MM.1S (cell line): Measurements from ENCODE around the gene ZBTB37.
A peak's percentile ranks its signal among the peaks of the same experiment; 100 is the strongest.

Source experiments
- DNase-seq: peaks from one replicate; pipeline ENCODE4 v3.0.0-alpha.2; 2015
- H2AFZ ChIP-seq: fragments of 300-600 bp; sonication (generic); 2 replicates; pipeline ENCODE4 v1.6.0; 2016; ENCODE audit warnings: antibody characterized with exemption, low read length
- H3F3A ChIP-seq: fragments of 300-600 bp; sonication (generic); 2 replicates; pipeline ENCODE4 v1.6.1; 2016; ENCODE audit warnings: mild to moderate bottlenecking, antibody characterized with exemption, low read length, moderate library complexity, mixed read lengths; ENCODE audit not compliant: insufficient read depth
- H3K27ac ChIP-seq: fragments of 300-600 bp; sonication (generic); 2 replicates; pipeline ENCODE4 v1.5.1; 2016; ENCODE audit warnings: mild to moderate bottlenecking, low read length
- H3K27me3 ChIP-seq: fragments of 300-600 bp; sonication (generic); replicated peaks from 2 replicates; pipeline ENCODE4 v1.6.0; 2016; ENCODE audit warnings: low read length; ENCODE audit not compliant: insufficient read depth
- H3K36me3 ChIP-seq: fragments of 300-600 bp; sonication (generic); replicated peaks from 2 replicates; pipeline ENCODE4 v1.6.1; 2016; ENCODE audit warnings: mild to moderate bottlenecking, low read length, mixed read lengths; ENCODE audit not compliant: insufficient read depth
- H3K4me1 ChIP-seq: fragments of 300-600 bp; sonication (generic); 2 replicates; pipeline ENCODE4 v1.6.1; 2016; ENCODE audit warnings: low read length, mixed read lengths
- H3K4me2 ChIP-seq: fragments of 300-600 bp; sonication (generic); 2 replicates; pipeline ENCODE4 v1.6.0; 2016; ENCODE audit warnings: low read depth, low read length
- H3K4me3 ChIP-seq: fragments of 300-600 bp; sonication (generic); 2 replicates; pipeline ENCODE4 v1.5.1; 2016; ENCODE audit warnings: low read length, mixed read lengths
- H3K79me2 ChIP-seq: fragments of 300-600 bp; sonication (generic); 2 replicates; pipeline ENCODE4 v1.6.1; 2016; ENCODE audit warnings: mixed run types, low read length, mixed read lengths
- H3K9ac ChIP-seq: fragments of 300-600 bp; sonication (generic); 2 replicates; pipeline ENCODE4 v1.6.1; 2016; ENCODE audit warnings: low read length, mixed read lengths
- H3K9me2 ChIP-seq: fragments of 300-600 bp; sonication (generic); replicated peaks from 2 replicates; pipeline ENCODE4 v1.6.1; 2016; ENCODE audit warnings: mild to moderate bottlenecking, low read length, mixed read lengths; ENCODE audit not compliant: insufficient read depth
- H3K9me3 ChIP-seq: fragments of 300-600 bp; sonication (generic); replicated peaks from 2 replicates; pipeline ENCODE4 v1.6.1; 2016; ENCODE audit warnings: mild to moderate bottlenecking, low read length, mixed read lengths; ENCODE audit not compliant: insufficient read depth
- H4K20me1 ChIP-seq: fragments of 300-600 bp; sonication (generic); 2 replicates; pipeline ENCODE4 v1.6.1; 2016; ENCODE audit warnings: mild to moderate bottlenecking, low read length, moderate library complexity, mixed read lengths; ENCODE audit not compliant: insufficient read depth
- CTCF ChIP-seq: fragments of 300-600 bp; sonication (generic); IDR thresholded peaks from 2 replicates; pipeline ENCODE4 v1.5.1; 2016; ENCODE audit warnings: antibody characterized with exemption, low read length, mixed read lengths
- EZH2 ChIP-seq: fragments of 300-600 bp; sonication (generic); optimal IDR thresholded peaks from 2 replicates; pipeline ENCODE3; 2017; ENCODE audit warnings: low read depth, mild to moderate bottlenecking, antibody characterized with exemption, low read length, mixed read lengths
- EZH2phosphoT487 ChIP-seq: fragments of 300-600 bp; sonication (generic); IDR thresholded peaks from 2 replicates; pipeline ENCODE4 v1.6.1; 2018; ENCODE audit warnings: antibody characterized with exemption, low read length

The ZBTB37 gene

GRCh38 chr1:173823781-173824314, 44.3 kb upstream of the ZBTB37 start:
- Histone ChIP-seq H3K4me2 (peak overlapping the region; percentile 92), H3K36me3 (0 out of 2 replicates have a peak, but pooled peaks cover 4% of the 10 kb centered on the region), H4K20me1 (no peaks in the 10 kb centered on the region), H3K4me3 (peak overlapping the region; percentile 75), H3K4me1 (peaks cover 5% of the 10 kb centered on the region; the same call in 1 of the 2 replicates), H3K9ac (peak overlapping the region; percentile 77), H3K9me2 (no peaks in the 10 kb centered on the region), H3K79me2 (peaks cover 52% of the 10 kb centered on the region), H2AFZ (peak overlapping the region; percentile 79), H3K27ac (peak overlapping the region; percentile 79), H3K27me3 (no peaks in the 10 kb centered on the region), H3K9me3 (no peaks in the 10 kb centered on the region), H3F3A (peaks cover 20% of the 10 kb centered on the region)
- TF ChIP-seq EZH2 (no peak), CTCF (no peak), EZH2phosphoT487 (no peak)
- DNase-seq, result no peak

- Histone ChIP-seq H3K4me1 (peaks cover 5% of the 10 kb centered on the region; the same call in 1 of the 2 replicates), H4K20me1 (no peaks in the 10 kb centered on the region), H2AFZ (peak within 1 kb of the TSS; percentile 79), H3K27me3 (no peaks in the 10 kb centered on the region), H3K79me2 (peaks cover 47% of the 10 kb centered on the region), H3F3A (peaks cover 20% of the 10 kb centered on the region), H3K9ac (peak within 1 kb of the TSS; percentile 77), H3K4me2 (peak within 1 kb of the TSS; percentile 92), H3K4me3 (peak within 1 kb of the TSS; percentile 75), H3K27ac (peak within 1 kb of the TSS; percentile 79), H3K36me3 (no peaks in the 10 kb centered on the region), H3K9me2 (no peaks in the 10 kb centered on the region), H3K9me3 (no peaks in the 10 kb centered on the region)
- TF ChIP-seq EZH2phosphoT487 (no peak), EZH2 (no peak), CTCF (no peak)
- peak; percentile 97 for DNase-seq
These were observed 43.7 kb upstream of the ZBTB37 start, which contains the start of the genes CENPL and DARS2 for GRCh38 chr1:173824315-173825081. Gene CENPL (minus strand): TSS chr1:173824883. CDS start chr1:173811299, 13,584 bp downstream. Gene DARS2 (plus strand): TSS chr1:173824673. CDS start chr1:173825230, 557 bp downstream.

GRCh38 chr1:173827611-173828010, 40.6 kb upstream of the ZBTB37 start:
- peaks cover 5% of the 10 kb centered on the region; the same call in 1 of the 2 replicates for H3K4me1 ChIP-seq
- no peak overlapping the region for H3K4me2 ChIP-seq
- no peaks in the 10 kb centered on the region for H3K9me2 ChIP-seq
- no peak overlapping the region for H3K27ac ChIP-seq
- H3K79me2 ChIP-seq, result peaks cover 16% of the 10 kb centered on the region
- no peak for DNase-seq
- H3K9ac ChIP-seq, result no peak overlapping the region
- H3K4me3 ChIP-seq, result no peak overlapping the region
- no peaks in the 10 kb centered on the region for H3K27me3 ChIP-seq
- H4K20me1 ChIP-seq, result no peaks in the 10 kb centered on the region
- no peaks in the 10 kb centered on the region; the same call in 1 of the 2 replicates for H3K36me3 ChIP-seq
- H3K9me3 ChIP-seq, result no peaks in the 10 kb centered on the region
- TF ChIP-seq EZH2 (no peak), EZH2phosphoT487 (no peak), CTCF (no peak)
- H2AFZ ChIP-seq, result no peak overlapping the region
- H3F3A ChIP-seq, result peaks cover 20% of the 10 kb centered on the region
